ENCODE data around the gene HTRA2.

DNA sequence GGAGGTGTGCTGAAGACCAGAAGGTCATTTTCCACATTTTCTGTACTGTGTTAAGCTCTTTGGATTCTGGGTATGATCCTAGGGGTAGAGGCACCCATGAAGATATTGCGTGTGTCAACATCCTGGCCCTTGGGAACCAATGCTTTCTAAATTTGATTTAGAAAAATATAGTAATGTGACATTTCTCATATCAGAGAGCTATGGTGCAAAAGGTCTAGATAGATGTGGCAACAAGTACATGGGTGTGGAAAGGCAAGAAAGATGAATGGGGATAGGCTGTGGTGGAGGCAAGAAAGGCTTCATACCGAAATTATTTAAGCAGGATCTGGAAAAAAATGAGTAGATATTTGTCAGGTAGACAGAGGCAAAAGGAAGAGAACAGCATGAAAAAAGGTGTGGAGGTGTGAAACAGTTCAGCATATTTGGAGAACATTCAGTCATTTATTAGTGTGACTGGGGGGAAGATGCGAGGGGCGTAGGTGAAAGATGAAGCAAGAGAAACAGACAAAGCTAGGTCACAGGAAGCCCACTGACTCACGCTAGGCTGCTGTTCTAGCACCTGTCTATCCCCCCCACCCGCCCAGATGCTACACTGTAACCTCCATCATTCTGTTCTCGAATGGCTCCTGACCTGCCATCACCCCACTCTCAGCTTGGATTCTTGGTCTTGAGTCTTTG lies 36.5 kb downstream of the HTRA2 start:
- TF ChIP-seq, protein P1, sequence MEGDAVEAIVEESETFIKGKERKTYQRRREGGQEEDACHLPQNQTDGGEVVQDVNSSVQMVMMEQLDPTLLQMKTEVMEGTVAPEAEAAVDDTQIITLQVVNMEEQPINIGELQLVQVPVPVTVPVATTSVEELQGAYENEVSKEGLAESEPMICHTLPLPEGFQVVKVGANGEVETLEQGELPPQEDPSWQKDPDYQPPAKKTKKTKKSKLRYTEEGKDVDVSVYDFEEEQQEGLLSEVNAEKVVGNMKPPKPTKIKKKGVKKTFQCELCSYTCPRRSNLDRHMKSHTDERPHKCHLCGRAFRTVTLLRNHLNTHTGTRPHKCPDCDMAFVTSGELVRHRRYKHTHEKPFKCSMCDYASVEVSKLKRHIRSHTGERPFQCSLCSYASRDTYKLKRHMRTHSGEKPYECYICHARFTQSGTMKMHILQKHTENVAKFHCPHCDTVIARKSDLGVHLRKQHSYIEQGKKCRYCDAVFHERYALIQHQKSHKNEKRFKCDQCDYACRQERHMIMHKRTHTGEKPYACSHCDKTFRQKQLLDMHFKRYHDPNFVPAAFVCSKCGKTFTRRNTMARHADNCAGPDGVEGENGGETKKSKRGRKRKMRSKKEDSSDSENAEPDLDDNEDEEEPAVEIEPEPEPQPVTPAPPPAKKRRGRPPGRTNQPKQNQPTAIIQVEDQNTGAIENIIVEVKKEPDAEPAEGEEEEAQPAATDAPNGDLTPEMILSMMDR (conservative IDR thresholded peaks at IDR 0.05) = no peak
- TF ChIP-seq ZFX (IDR thresholded peaks at IDR 0.05) = no peak

Measured in C4-2B (cell line).